PC-3 (cell line): ENCODE data around the gene C1QL1.

Source experiments
- EZH2 ChIP-seq: fragments of 300-600 bp; sonication (generic); IDR thresholded peaks from one replicate; pipeline ENCODE4 v1.6.1; 2017; ENCODE audit warnings: antibody characterized with exemption, mild to moderate bottlenecking, low read length; ENCODE audit not compliant: unreplicated experiment
- TF ChIP-seq, protein P1 (sequence below): fragments of 300-600 bp; sonication (generic); conservative IDR thresholded peaks from 2 replicates; pipeline ENCODE4 v1.5.1; 2017; ENCODE audit warnings: antibody characterized with exemption, low read depth, mild to moderate bottlenecking, low read length

DNA sequence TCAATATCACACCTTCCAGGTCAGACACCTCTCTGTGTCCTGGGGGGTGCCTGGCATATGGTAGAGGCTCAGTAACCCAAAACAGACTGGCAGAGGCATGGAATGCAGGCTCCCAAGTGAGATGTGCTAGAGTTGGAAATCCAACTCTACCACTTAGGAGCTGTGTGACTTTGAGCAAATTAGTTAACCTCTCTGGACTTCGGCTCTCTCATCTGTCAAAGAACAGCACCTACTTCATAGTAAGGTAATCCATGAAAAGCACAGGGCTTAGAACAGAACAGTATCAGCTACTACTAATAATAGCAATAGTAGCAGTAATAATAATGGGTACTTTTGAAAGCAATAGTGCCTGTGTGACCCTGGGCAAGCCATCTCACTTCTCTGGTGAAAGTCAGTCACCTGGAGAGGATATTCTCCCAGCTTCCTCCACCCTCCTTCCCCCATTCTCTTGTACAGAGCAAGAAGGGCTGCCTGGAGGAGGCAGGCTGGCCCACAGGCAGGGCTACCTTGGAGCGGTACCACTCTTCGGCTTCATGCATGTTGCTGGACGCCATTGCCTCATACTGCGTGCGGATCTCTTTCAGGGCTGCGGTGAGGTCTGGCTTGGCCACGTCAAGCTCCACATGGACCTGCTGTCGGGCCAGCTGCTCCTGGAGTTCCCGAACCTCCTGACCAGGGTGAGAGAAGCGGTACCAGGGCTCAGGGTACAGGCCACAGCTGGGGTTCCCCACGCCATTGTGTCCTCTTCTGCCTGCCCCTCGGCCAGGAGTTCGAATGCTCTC is 55.1 kb downstream of the C1QL1 start:
- TF ChIP-seq, protein P1, sequence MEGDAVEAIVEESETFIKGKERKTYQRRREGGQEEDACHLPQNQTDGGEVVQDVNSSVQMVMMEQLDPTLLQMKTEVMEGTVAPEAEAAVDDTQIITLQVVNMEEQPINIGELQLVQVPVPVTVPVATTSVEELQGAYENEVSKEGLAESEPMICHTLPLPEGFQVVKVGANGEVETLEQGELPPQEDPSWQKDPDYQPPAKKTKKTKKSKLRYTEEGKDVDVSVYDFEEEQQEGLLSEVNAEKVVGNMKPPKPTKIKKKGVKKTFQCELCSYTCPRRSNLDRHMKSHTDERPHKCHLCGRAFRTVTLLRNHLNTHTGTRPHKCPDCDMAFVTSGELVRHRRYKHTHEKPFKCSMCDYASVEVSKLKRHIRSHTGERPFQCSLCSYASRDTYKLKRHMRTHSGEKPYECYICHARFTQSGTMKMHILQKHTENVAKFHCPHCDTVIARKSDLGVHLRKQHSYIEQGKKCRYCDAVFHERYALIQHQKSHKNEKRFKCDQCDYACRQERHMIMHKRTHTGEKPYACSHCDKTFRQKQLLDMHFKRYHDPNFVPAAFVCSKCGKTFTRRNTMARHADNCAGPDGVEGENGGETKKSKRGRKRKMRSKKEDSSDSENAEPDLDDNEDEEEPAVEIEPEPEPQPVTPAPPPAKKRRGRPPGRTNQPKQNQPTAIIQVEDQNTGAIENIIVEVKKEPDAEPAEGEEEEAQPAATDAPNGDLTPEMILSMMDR, result no peak
- no peak for TF ChIP-seq EZH2
